Hindlimb muscle (tissue), 1 donor: ENCODE results near the gene PLIN3. TPM values are rescaled to one million over a fixed set of nuclear protein-coding genes. Genes with fewer than 3 reads are reported as not detected.
"Not testable (repeated sequence)": the region's sequence is repeated elsewhere in the genome, so short reads cannot be mapped to it uniquely, and the experiment has no call there.

Source experiments
- DNase-seq: peaks from one replicate; pipeline ENCODE4 v3.0.0-alpha.2; 2013
- polyA plus RNA-seq: library from polyadenylated mRNA; unstranded; fragments of 120-200 nt; gene quantifications from one replicate; pipeline ENCODE4 v1.2.1, GENCODE V29; 2013; ENCODE audit not compliant: insufficient read length

The PLIN3 gene
- polyA plus RNA-seq, 1 donor, result 47.6 TPM

- DNase-seq, result not testable (repeated sequence)
These were observed 21.5 kb downstream of the PLIN3 start for GRCh38 chr19:4845975-4846374.

- no peak for DNase-seq
These were observed 22.9 kb downstream of the PLIN3 start for GRCh38 chr19:4844348-4845179.

- no peak for DNase-seq
These were observed 23.9 kb downstream of the PLIN3 start for GRCh38 chr19:4843647-4843965.

GRCh38 chr19:4839192-4839591, 28.3 kb downstream of the PLIN3 start:
- no peak for DNase-seq

GRCh38 chr19:4832776-4833175, 34.7 kb downstream of the PLIN3 start:
- no peak for DNase-seq

GRCh38 chr19:4831979-4832340, 35.5 kb downstream of the PLIN3 start:
- DNase-seq, result not testable (repeated sequence)

GRCh38 chr19:4831304-4831978, 36.0 kb downstream of the PLIN3 start, which contains the start of gene TICAM1:
Gene TICAM1, minus strand, starts transcription at chr19:4831712. Its CDS starts 13,335 bp downstream, at chr19:4818377.
- peak; percentile 85 for DNase-seq

GRCh38 chr19:4830768-4831265, 36.6 kb downstream of the PLIN3 start:
- no peak for DNase-seq

GRCh38 chr19:4830332-4830731, 37.1 kb downstream of the PLIN3 start:
- DNase-seq, result no peak

- DNase-seq, result no peak
These were observed 38.3 kb downstream of the PLIN3 start for GRCh38 chr19:4829001-4829712.

GRCh38 chr19:4823577-4823976, 43.9 kb downstream of the PLIN3 start:
- DNase-seq, result no peak

- DNase-seq, result not testable (repeated sequence)
These were observed 45.1 kb downstream of the PLIN3 start for GRCh38 chr19:4822354-4822753.

- DNase-seq, result no peak
These were observed 46.2 kb downstream of the PLIN3 start for GRCh38 chr19:4821265-4821664.

GRCh38 chr19:4817467-4818277, 49.8 kb downstream of the PLIN3 start:
- DNase-seq, result no peak

- DNase-seq, result no peak
These were observed 50.6 kb downstream of the PLIN3 start for GRCh38 chr19:4816950-4817278.

GRCh38 chr19:4816202-4816949, 51.1 kb downstream of the PLIN3 start:
- DNase-seq, result no peak

- peak; percentile 89 for DNase-seq
These were observed 51.9 kb downstream of the PLIN3 start for GRCh38 chr19:4815426-4816201.

- DNase-seq, result no peak
These were observed 52.6 kb downstream of the PLIN3 start for GRCh38 chr19:4814625-4815425.

- DNase-seq, result peak; percentile 44
These were observed 55.9 kb downstream of the PLIN3 start for GRCh38 chr19:4811328-4812131.
